Mesenchymal stem cell (in vitro differentiated cells and primary cell): ENCODE data around the gene MYO1D. TPM values are rescaled to one million over a fixed set of nuclear protein-coding genes. Genes with fewer than 3 reads are reported as not detected.
"Not testable (repeated sequence)": the region's sequence is repeated elsewhere in the genome, so short reads cannot be mapped to it uniquely, and the experiment has no call there.

Experiments used
- DNase-seq: peaks from one replicate; pipeline ENCODE4 v3.0.0-alpha.2; 2013
- H2AFZ ChIP-seq: one replicate; pipeline ENCODE4 v1.6.1; 2013; ENCODE audit warnings: low read depth, mild to moderate bottlenecking, control low read depth, inconsistent platforms, low read length, moderate library complexity
- H2AK5ac ChIP-seq: 2 replicates; pipeline ENCODE4 v1.6.1; 2013; ENCODE audit warnings: low read length, moderate library complexity, mild to moderate bottlenecking, inconsistent platforms; ENCODE audit not compliant: severe bottlenecking
- H2BK120ac ChIP-seq: one replicate; pipeline ENCODE4 v1.6.1; 2013; ENCODE audit warnings: low read depth, mild to moderate bottlenecking, inconsistent platforms, low read length, moderate library complexity
- H2BK12ac ChIP-seq, 2 experiments: one replicate each; pipeline ENCODE4 v1.6.1; 2013; ENCODE audit warnings: inconsistent platforms in 2 of 2, low read length in 2 of 2, mild to moderate bottlenecking in 2 of 2, moderate library complexity in 2 of 2, control low read depth in 1 of 2
- H2BK15ac ChIP-seq: one replicate; pipeline ENCODE4 v1.6.1; 2013; ENCODE audit warnings: mild to moderate bottlenecking, low read depth, inconsistent platforms; ENCODE audit not compliant: poor library complexity, severe bottlenecking
- H2BK5ac ChIP-seq: 2 replicates; pipeline ENCODE4 v1.6.1; 2013; ENCODE audit warnings: low read depth, mild to moderate bottlenecking, low read length, control low read depth, inconsistent platforms; ENCODE audit not compliant: poor library complexity, severe bottlenecking
- H3K14ac ChIP-seq, 2 experiments: one replicate each; pipeline ENCODE4 v1.6.1; 2013; ENCODE audit warnings: inconsistent platforms in 2 of 2, low read length in 2 of 2, control low read depth in 1 of 2, mild to moderate bottlenecking in 1 of 2, moderate library complexity in 1 of 2
- H3K18ac ChIP-seq, 2 experiments: one replicate each; pipeline ENCODE4 v1.6.1; 2013; ENCODE audit warnings: inconsistent platforms in 2 of 2, low read length in 2 of 2, control low read depth in 1 of 2, low read depth in 1 of 2, mild to moderate bottlenecking in 1 of 2
- H3K23ac ChIP-seq, 2 experiments: one replicate each; pipeline ENCODE4 v1.6.1; 2013; ENCODE audit warnings: inconsistent platforms in 2 of 2, low read length in 2 of 2, mild to moderate bottlenecking in 2 of 2, moderate library complexity in 2 of 2, control low read depth in 1 of 2
- H3K27ac ChIP-seq: 2 replicates; pipeline ENCODE4 v1.5.1; 2013; ENCODE audit warnings: mild to moderate bottlenecking, moderate library complexity, low read length, control low read depth, inconsistent platforms; ENCODE audit not compliant: poor library complexity, severe bottlenecking
- H3K27me3 ChIP-seq, 2 experiments: 2 replicates each; pipeline versions ENCODE4 v1.6.1 to v1.7.0; 2013; ENCODE audit warnings: low read length in 2 of 2, mild to moderate bottlenecking in 2 of 2, moderate library complexity in 2 of 2, control low read depth in 1 of 2, inconsistent platforms in 1 of 2; ENCODE audit not compliant: control insufficient read depth in 1 of 2, insufficient read depth in 1 of 2
- H3K36me3 ChIP-seq, 2 experiments: 2 replicates each; pipeline versions ENCODE4 v1.6.1 to v1.7.0; 2013; ENCODE audit warnings: low read length in 2 of 2, control low read depth in 1 of 2, inconsistent platforms in 1 of 2, low read depth in 1 of 2, mild to moderate bottlenecking in 1 of 2; ENCODE audit not compliant: insufficient read depth in 2 of 2, control insufficient read depth in 1 of 2
- H3K4ac ChIP-seq, 2 experiments: one replicate each; pipeline ENCODE4 v1.6.1; 2013; ENCODE audit warnings: inconsistent platforms in 2 of 2, low read length in 2 of 2, mild to moderate bottlenecking in 2 of 2, moderate library complexity in 2 of 2, control low read depth in 1 of 2, low read depth in 1 of 2
- H3K4me1 ChIP-seq: 2 replicates; pipeline ENCODE4 v1.6.1; 2013; ENCODE audit warnings: low read depth, low read length, control low read depth; ENCODE audit not compliant: control insufficient read depth, insufficient read depth
- H3K4me2 ChIP-seq: 2 replicates; pipeline ENCODE4 v1.6.1; 2013; ENCODE audit warnings: low read length, mild to moderate bottlenecking, inconsistent platforms; ENCODE audit not compliant: poor library complexity, severe bottlenecking
- H3K4me3 ChIP-seq, 2 experiments: 2 replicates each; pipeline versions ENCODE4 v1.5.1 to v1.7.0; 2013; ENCODE audit warnings: low read length in 2 of 2, mild to moderate bottlenecking in 2 of 2, control low read depth in 1 of 2, low read depth in 1 of 2; ENCODE audit not compliant: insufficient read depth in 1 of 2
- H3K79me1 ChIP-seq: replicated peaks from 2 replicates; pipeline ENCODE4 v1.6.1; 2013; ENCODE audit warnings: mild to moderate bottlenecking, control low read depth, low read length, inconsistent platforms; ENCODE audit not compliant: poor library complexity, severe bottlenecking
- H3K9ac ChIP-seq: 2 replicates; pipeline ENCODE4 v1.7.0; 2013; ENCODE audit warnings: mild to moderate bottlenecking, low read length, moderate library complexity
- H3K9me3 ChIP-seq: 2 replicates; pipeline ENCODE4 v1.7.0; 2013; ENCODE audit warnings: mild to moderate bottlenecking, low read length; ENCODE audit not compliant: control insufficient read depth
- H4K8ac ChIP-seq: one replicate; pipeline ENCODE4 v1.6.1; 2013; ENCODE audit warnings: inconsistent platforms, mild to moderate bottlenecking, low read length, moderate library complexity
- H4K91ac ChIP-seq: one replicate; pipeline ENCODE4 v1.6.1; 2013; ENCODE audit warnings: mild to moderate bottlenecking, low read length, inconsistent platforms
- WGBS: methylation state at CpG from one replicate; pipeline ENCODE4 v1.1.7; 2013; ENCODE audit warnings: mixed read lengths; 5-methylcytosine and 5-hydroxymethylcytosine counted together
- polyA plus RNA-seq, 2 experiments: library from polyadenylated mRNA; stranded (reverse); fragments of 200-250 nt; gene quantifications; one replicate each; pipeline ENCODE4 v1.2.3, GENCODE V29; 2013

The MYO1D gene
- polyA plus RNA-seq (2013, experiment 1 of 2), result 5.0 TPM
- 5.5 TPM for polyA plus RNA-seq (2013, experiment 2 of 2)

DNA sequence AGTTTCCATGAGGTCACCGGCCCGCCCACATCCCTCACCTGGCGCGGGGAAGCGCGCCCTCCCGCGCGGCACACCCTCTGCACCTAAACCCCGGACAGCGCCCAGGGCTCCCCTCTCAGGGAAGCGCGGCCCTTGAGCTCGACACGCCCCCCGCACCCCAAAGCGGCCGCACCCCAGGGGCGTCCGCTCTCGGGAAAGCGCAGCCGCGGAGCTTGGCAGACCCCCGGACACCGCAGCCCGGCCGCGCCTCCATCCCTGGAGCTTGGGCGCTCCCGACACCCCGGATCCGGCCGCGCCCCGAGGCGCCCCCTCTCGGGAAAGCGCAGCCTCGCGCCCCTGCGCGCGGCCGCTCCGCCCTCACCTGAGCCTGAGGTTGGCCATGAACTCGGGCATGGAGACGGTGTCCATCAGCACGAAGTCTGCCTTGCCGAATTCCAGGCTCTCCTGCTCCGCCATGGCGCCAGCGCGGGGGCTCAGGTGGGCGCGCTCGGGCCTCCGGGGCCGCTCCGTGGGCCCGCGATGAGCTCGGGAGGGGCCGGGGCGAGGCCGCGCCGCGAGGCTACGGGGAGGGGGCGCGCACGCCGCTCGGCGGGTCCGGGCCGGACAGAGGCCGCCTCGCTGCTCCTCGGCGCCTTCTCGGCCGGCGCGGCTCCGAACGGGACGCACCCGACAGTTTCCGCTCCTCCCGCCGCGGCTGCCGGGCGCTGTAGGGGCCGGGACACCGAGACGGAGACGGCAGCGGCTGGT lies at the start of gene MYO1D:
Gene MYO1D, minus strand, starts transcription at position 708 of the 747 bp plus-strand sequence. Its CDS starts 252 bp downstream, at position 456.
- under 1% methylated on average over 66 of the region's 101 CpGs for WGBS
- no peak within 1 kb of the TSS for H3K27ac ChIP-seq
- peaks cover 0 to 2% of the 10 kb centered on the region in 2 experiments for H3K36me3 ChIP-seq
- H3K27me3 ChIP-seq, result no peaks in the 10 kb centered on the region
- peak within 1 kb of the TSS; percentile 75 for H4K8ac ChIP-seq
- no peak within 1 kb of the TSS for H2BK12ac ChIP-seq
- H3K23ac ChIP-seq, result peak within 1 kb of the TSS in 1 of 2 experiments; percentile 88
- H3K14ac ChIP-seq, result peak within 1 kb of the TSS in 1 of 2 experiments; percentile 49
- peak within 1 kb of the TSS; percentile 84 for H2AFZ ChIP-seq
- no peak for DNase-seq
- peak within 1 kb of the TSS; percentile 93 for H2BK15ac ChIP-seq
- peak within 1 kb of the TSS; percentile 38 to 50 for H3K4ac ChIP-seq
- H3K9me3 ChIP-seq, result no peaks in the 10 kb centered on the region
- H3K4me1 ChIP-seq, result peaks cover 7% of the 10 kb centered on the region
- no peak within 1 kb of the TSS for H2AK5ac ChIP-seq
- H2BK120ac ChIP-seq, result peak within 1 kb of the TSS; percentile 49
- H3K4me3 ChIP-seq, result peak within 1 kb of the TSS; percentile 85 to 87
- H3K79me1 ChIP-seq, result no peaks in the 10 kb centered on the region
- peak within 1 kb of the TSS; percentile 89 for H3K9ac ChIP-seq
- peak within 1 kb of the TSS; percentile 37 to 41 for H3K18ac ChIP-seq
- peak within 1 kb of the TSS; percentile 99 for H3K4me2 ChIP-seq
- peak within 1 kb of the TSS; percentile 83 for H4K91ac ChIP-seq
- no peak within 1 kb of the TSS for H2BK5ac ChIP-seq

DNA sequence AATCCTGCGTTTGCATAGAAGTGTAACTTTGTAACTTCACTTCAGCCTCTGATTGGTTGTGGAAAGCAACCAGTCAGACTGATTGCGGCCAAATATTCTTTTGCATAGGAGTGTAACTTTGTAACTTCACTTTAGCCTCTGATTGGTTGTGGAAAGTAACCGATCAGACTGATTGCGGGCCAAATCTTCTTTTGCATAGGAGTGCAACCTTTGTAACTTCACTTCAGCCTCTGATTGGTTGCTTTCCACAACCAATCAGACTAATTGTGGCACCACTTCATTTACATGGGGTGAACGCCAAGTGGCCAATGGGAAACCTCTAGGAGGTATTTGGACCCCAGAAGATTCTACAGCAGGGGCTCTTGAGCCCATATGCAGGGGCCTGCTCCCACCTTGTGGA lies 49.3 kb upstream of the MYO1D start:
- Histone ChIP-seq H3K27ac (no peak overlapping the region), H2BK5ac (no peak overlapping the region), H2BK15ac (no peak overlapping the region), H4K91ac (no peak overlapping the region), H3K4me3 (no peak overlapping the region), H3K36me3 (peaks cover under 1 to 3% of the 10 kb centered on the region in 2 experiments), H2AK5ac (no peak overlapping the region), H3K9me3 (no peaks in the 10 kb centered on the region), H3K18ac (no peak overlapping the region), H4K8ac (no peak overlapping the region), H3K9ac (no peak overlapping the region), H3K27me3 (no peaks in the 10 kb centered on the region), H3K4ac (no peak overlapping the region), H3K4me1 (peaks cover 6% of the 10 kb centered on the region), H3K23ac (no peak overlapping the region), H2BK12ac (no peak overlapping the region), H2BK120ac (no peak overlapping the region), H3K4me2 (no peak overlapping the region), H2AFZ (no peak overlapping the region), H3K14ac (no peak overlapping the region), H3K79me1 (peaks cover 3% of the 10 kb centered on the region)
- 98% methylated on average over 5 of the region's 5 CpGs for WGBS
- DNase-seq, result no peak

DNA sequence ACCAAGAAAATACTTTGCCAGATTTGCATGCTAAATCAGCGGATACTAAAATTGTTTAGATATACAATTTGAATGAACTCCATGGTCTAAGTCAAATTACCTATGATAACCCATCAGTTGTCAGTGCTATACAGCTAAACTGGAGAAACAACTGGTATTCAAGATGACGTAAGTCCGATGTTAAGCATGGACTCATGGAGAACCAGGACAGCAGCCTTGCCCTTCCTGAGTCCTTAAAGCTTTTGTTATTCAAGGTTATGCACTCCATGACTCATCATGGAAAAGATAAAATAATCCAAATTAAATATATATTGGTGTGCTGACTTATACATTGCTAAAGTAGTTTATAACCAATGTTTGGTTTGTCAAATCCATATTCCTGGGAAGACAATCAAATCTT lies 47.0 kb upstream of the MYO1D start:
- not testable (repeated sequence) for H4K8ac ChIP-seq, H3K4me2 ChIP-seq, H2BK15ac ChIP-seq, H3K18ac ChIP-seq, H2BK120ac ChIP-seq, H3K4ac ChIP-seq, H3K9ac ChIP-seq, H2AFZ ChIP-seq, H4K91ac ChIP-seq, H3K14ac ChIP-seq, H3K79me1 ChIP-seq, H2BK5ac ChIP-seq, H3K36me3 ChIP-seq, H3K27me3 ChIP-seq, H3K9me3 ChIP-seq, H2AK5ac ChIP-seq, DNase-seq, H3K23ac ChIP-seq, H3K4me1 ChIP-seq, H3K27ac ChIP-seq, H2BK12ac ChIP-seq, H3K4me3 ChIP-seq
- 100% methylated on average over 2 of the region's 3 CpGs for WGBS

DNA sequence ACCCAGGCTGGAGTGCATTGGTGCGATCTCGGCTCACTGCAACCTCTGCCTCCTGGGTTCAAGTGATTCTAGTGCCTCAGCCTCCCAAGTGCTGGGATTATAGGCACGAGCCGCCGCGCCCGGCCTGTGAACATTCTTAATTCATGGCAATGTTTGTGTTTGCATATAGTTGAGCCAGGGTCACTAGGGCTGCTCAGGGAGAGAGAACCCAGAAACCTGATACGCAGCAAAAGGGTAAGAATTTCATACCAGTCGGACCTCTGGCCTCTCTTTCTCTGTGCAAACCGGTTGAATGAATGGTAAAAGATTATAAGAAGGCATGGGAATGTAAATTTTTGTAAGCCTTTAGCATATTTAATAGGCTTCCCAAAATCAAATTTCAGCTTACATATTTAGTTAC lies 44.1 kb upstream of the MYO1D start:
- Histone ChIP-seq H3K79me1 (no peaks in the 10 kb centered on the region), H2BK5ac (no peak overlapping the region), H3K14ac (no peak overlapping the region), H3K36me3 (no peaks in the 10 kb centered on the region), H3K27ac (no peak overlapping the region), H3K4me1 (no peaks in the 10 kb centered on the region), H2BK15ac (no peak overlapping the region), H4K8ac (no peak overlapping the region), H3K4me2 (no peak overlapping the region), H2BK120ac (no peak overlapping the region), H3K9me3 (no peaks in the 10 kb centered on the region), H3K18ac (no peak overlapping the region), H3K4ac (no peak overlapping the region), H2BK12ac (no peak overlapping the region), H4K91ac (no peak overlapping the region), H3K9ac (no peak overlapping the region), H3K23ac (no peak overlapping the region), H3K4me3 (no peak overlapping the region), H3K27me3 (peaks cover 0 to 3% of the 10 kb centered on the region in 2 experiments), H2AK5ac (no peak overlapping the region), H2AFZ (no peak overlapping the region)
- WGBS, result 98% methylated on average over 9 of the region's 10 CpGs
- DNase-seq, result no peak
